Measurements from ENCODE around the gene ZNF414.
A peak's percentile ranks its signal among the peaks of the same experiment; 100 is the strongest.
"Not testable (repeated sequence)": the region's sequence is repeated elsewhere in the genome, so short reads cannot be mapped to it uniquely, and the experiment has no call there.

Gene ZNF414, protein sequence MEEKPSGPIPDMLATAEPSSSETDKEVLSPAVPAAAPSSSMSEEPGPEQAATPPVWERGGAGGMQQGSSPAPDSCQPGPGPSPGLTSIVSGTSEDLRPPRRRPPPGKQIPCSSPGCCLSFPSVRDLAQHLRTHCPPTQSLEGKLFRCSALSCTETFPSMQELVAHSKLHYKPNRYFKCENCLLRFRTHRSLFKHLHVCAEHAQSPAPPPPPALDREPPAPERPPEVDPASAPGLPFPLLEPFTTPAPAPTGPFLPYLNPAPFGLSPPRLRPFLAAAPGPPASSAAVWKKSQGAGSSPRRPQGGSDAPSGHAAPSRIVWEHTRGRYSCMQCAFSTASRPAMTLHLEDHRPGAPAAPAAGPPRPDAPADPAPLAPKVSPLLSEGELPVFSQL

DNA sequence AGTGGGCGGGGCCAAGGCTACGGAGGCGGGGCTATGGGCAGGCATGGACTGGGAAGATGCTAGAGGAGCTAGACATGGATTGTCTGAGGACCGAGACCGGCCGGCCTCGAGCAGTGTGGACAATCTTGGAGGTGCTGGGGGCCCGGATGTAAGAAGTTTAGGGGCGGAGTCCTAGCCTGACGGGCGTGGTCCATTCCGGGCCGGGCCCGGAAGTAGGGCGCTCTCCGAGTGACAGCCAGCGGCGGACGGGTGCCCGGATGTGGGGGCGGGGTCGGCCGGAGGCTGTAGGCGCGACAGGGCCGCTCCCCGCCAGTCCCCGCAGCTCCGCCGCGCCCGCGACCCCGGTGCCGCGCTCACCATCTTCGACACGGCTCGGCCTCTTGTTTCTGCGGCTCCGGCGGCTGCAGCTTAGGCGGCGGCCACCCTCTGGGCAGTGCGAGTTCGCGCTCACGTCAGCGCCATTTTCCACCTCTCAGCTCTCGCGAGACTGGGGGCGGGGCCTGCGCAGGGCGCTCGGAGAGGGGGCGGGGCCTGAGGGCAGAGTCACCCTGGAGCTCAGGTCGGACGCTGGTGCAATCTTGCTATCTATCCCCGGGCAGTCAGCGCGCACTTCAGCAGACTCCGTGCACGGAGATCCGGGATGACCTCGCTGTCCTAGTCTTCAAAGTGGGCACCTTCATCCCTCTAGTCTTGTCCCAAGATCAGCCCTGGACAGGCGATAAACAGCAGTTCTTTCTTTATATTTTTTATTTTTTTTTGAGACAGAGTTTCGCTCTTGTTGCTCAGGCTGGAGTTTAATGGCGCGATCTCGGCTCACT is at the start of gene ZNF414:
Gene ZNF414, minus strand, starts transcription at position 481 of the 818 bp plus-strand sequence. Its CDS starts 121 bp downstream, at position 360.
- peak; percentile 86 to 96 for DNase-seq

- DNase-seq: no peak
These were observed 47.3 kb upstream of the ZNF414 start for GRCh38 chr19:8561075-8561764.

GRCh38 chr19:8558325-8558724 is 44.4 kb upstream of the ZNF414 start:
- no peak for DNase-seq

DNA sequence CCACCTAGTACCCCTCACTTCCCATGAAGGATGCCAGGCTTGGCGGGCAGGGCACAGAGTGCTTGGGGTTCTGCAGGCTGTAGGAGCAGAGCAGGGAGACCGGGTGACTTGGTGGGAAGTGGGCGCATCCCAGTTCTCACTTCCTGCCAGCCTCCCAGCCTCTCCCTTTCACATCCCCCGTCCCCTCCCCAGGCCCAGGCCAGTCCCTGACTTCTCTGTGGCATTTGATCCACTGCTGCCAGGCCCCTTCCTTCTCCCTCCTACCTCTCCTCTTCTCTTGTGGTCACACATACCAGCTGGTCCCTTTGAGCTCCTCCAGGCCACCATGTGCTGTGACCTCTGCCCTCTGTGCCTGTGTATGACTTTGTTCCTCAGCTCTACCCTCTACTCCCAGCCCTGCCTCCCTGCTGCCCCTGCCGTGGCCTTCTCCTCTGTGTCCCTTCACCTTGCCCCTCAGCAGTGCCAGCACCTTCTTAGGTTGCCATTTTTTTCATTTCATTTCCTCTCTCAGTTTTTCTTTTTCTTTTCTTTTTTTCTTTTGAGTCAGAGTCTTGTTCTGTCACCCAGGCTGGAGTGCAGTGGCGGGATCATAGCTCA is 43.8 kb upstream of the ZNF414 start:
- no peak for DNase-seq

GRCh38 chr19:8553729-8554128 is 39.8 kb upstream of the ZNF414 start:
- not testable (repeated sequence) for DNase-seq

- peak in 1 of 2 experiments; percentile 4 for DNase-seq
These were observed 38.8 kb upstream of the ZNF414 start for GRCh38 chr19:8552810-8553209.

DNA sequence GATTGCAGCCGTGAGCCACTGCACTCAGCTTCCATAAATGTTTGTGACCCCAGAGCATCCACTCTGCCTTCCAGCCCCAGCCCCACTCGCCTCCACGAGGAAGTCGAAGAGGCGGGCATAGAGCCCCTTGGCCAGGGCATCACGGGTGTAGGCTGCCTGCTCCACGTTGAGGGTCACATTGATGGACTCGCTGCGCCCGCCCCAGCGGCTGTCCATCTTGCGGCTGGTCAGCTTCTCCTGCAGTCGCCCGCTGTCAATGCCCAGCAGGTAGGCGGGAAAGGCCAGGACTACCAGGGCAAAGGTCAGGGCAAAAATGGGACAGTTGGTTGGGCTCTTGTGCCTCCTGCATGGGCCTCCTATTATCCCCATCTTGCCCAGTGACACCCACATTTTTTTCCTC is 36.1 kb upstream of the ZNF414 start:
- DNase-seq: no peak

GRCh38 chr19:8545743-8546142 is 31.8 kb upstream of the ZNF414 start:
- DNase-seq: no peak

DNA sequence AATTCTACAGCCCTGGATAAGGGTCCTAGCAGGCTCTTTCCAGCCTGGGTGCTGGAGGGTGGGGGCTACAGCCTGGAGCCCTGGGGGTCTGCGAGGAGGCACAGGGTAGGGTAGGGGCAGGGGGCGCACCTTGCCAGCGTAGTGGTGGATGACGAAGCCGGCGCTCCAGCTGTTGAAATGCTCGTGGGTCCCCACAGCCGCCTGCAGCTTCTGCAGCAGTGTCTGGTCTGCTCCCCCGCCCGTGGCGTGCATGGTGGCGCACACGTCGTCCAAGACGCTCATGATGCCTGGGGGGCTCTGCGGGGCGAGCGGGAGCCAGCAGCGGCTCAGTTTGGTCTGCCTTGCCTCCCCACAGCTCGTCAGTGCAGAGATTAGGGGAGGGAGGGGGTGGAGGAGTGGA is 30.2 kb upstream of the ZNF414 start:
- no peak for DNase-seq

DNA sequence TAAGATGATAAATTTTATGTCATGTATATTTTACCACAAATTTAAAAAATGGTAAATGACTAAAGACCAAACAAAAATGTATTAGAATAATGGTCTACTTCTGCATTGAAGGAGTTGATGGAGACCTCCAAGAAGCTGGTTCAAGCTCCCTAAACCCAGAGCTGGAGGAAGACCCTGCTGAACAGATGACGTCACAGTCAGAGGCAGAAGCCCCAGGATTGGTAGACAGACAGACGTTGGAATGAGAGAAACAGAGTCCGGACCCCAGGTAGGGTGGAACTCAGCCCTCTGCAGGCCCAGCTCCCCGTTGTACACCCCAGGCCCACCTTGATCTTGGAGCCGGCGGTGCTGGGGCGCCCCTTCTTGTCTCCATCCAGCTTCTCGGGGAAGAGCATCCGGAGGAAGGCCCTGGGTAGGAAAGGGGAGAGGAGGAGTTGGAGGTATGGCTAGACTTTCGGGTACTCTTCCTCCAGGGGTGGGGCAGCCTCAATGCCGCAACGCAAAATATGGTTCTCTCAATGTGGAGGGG is 25.7 kb upstream of the ZNF414 start:
- DNase-seq: no peak

GRCh38 chr19:8537099-8537498 is 23.1 kb upstream of the ZNF414 start:
- no peak for DNase-seq

DNA sequence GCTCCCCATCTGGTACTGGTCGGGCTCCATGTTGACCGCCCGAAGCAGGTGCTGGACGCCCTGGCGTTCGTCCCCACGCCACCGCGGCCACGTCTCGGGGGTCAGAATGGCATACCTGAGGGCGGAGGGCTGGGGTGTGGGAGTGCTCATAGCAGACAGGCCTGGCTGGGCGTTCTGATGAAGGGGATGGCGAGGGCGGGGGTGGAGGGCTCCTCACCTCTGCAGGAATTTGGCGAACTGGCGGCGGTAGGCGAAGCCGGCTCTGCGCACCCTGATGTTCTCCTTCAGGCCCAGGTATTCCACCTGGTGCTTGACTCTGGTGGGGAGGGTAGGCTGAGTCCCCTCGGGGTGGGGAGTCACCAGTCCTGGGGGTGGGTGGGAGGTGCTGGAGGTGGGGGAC is 22.3 kb upstream of the ZNF414 start:
- DNase-seq: no peak

DNA sequence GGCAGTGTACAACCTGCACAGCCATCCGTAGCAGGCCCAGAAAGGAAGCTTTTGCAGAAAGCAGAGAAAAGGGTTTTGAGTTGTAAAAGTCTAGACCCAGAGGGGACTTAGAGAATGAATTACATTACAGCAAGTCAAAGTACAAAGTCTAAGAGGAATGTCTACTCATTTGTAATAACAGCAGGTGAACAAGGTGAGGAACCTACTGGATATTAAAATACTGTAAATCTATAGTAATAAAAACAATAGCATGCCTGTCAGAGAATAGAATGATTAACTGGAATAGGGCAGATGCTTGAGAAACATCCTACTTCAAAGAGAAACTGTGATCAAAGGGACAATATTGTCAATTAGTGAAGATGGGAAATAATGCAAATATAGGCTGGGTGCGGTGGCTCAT is 18.3 kb upstream of the ZNF414 start:
- no peak for DNase-seq

- DNase-seq: no peak
These were observed 17.5 kb upstream of the ZNF414 start for GRCh38 chr19:8531470-8531869.

GRCh38 chr19:8530061-8530679 is 16.2 kb upstream of the ZNF414 start:
- no peak for DNase-seq

DNA sequence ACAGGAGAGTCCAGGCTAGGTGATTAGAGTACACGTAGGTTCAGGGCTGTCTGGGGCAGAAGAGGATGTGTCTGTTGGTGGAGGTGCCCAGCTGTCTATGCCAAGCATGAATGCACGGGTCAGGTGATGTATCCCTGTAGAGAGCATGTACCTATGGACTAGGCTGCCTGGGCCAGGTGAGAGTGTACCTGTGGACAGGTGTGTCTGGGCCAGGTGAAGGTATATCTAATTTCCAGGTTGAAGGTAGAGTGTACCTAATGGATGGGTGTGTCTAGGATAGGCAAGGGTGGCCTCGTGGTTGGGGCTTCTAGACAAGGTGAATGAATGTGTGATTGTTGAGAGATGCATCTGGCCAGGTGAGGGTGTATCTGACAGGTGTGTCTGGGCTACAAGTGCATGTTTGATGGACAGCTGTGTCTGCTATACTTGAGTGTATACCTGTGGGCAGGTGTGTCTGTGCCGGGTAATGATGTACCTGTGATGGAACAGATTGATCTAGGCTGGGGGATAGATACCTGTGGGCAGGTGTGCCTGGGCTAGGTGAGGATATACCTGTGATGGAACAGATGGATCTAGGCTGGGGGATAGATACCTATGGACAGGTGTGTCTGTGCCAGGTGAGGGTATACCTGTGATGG is 15.5 kb upstream of the ZNF414 start:
- DNase-seq: no peak

- no peak for DNase-seq
These were observed 14.5 kb upstream of the ZNF414 start for GRCh38 chr19:8528500-8528899.

DNA sequence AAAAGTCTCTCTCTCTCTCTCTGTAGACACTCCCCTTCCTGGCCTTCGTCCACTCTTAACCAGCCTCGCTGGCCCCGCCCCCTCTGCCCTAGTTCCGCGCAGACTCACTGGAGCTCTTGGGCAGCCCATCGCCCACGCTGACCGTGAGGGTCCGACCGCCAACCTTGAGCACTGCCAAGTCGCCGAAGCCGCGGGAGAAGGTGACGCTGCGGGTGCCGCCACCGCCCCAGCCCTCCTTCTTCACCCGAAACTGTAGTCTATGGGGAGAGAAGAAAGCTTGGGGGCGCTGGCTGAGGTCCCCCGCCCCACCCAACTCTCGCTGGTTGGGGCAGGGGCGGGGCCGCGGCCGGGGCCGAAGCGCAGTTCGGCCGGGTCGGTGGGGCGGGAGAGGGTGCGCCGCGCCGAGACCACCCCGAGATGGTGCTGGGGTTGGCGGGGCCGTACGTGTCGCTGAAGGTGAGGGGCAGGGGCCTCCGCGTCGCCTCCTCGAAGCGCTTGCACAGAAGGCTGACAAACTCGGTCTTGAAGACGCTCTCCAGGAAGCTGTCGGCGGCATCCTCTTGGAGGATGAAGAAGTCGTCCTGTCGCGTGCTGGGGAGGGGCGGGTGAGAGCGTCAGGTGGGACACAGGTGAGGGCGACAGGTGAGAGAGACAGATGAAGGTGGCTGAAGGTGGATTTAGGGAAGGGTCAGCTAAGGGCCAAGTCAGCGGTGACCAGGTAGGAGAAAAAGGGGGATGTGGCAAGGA is 12.6 kb upstream of the ZNF414 start:
- DNase-seq: no peak

DNA sequence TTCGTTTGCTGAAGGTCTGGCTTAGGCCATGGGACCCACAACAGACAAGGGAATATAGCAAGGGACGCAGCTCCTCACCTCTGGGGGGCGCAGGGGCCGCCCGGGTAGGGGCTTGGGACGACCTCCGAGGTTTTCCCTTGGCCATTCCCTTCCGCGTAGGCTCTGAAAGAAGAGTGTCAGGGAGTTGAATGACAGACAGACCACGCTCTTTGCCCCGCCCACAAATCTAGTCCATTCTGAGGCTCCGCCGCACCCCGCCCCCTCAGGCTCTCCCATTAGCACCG is 11.4 kb upstream of the ZNF414 start:
- no peak for DNase-seq

DNA sequence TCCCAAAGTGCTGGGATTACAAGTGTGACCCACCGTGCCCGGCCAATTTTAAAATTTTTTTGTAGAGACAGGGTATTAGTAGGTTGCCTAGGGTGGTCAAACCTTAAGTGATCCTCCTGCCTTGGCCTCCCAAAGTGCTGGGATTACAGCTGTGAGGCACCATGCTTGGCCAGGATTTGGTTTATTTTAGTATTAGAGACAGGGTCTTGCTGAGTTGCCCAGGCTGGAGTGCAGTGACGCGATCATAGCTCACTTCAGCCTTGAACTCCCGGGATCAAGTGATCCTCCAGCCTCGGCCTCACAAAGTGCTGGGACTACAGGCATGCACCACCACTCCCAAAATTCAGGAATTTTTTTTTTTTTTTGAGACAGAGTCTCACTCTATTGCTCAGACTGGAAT is 5.4 kb upstream of the ZNF414 start:
- DNase-seq: no peak

GRCh38 chr19:8518536-8518935 is 4.6 kb upstream of the ZNF414 start:
- no peak for DNase-seq
